ENCODE measurements around the gene PHC3.
"Not testable (repeated sequence)": the region's sequence is repeated elsewhere in the genome, so short reads cannot be mapped to it uniquely, and the experiment has no call there.

Gene PHC3

GRCh38 chr3:170128259-170128976 lies 53.1 kb downstream of the PHC3 start:
- DNase-seq = peak; percentile 96

- DNase-seq = peak; percentile 15
Observed at GRCh38 chr3:170117134-170117533, 64.4 kb downstream of the PHC3 start.

GRCh38 chr3:170114165-170114564 lies 67.4 kb downstream of the PHC3 start:
- not testable (repeated sequence) for DNase-seq

GRCh38 chr3:170111147-170111771 lies 70.3 kb downstream of the PHC3 start:
- no peak for DNase-seq

- no peak for DNase-seq
Observed at GRCh38 chr3:170109579-170110293, 71.8 kb downstream of the PHC3 start.

GRCh38 chr3:170108955-170109354 lies 72.6 kb downstream of the PHC3 start:
- no peak for DNase-seq

GRCh38 chr3:170107941-170108340 lies 73.6 kb downstream of the PHC3 start:
- no peak for DNase-seq

GRCh38 chr3:170102431-170102830 lies 79.1 kb downstream of the PHC3 start:
- no peak for DNase-seq

- no peak for DNase-seq
Observed at GRCh38 chr3:170100944-170101343, 80.6 kb downstream of the PHC3 start.

GRCh38 chr3:170098753-170099152 lies 82.8 kb downstream of the PHC3 start:
- DNase-seq = no peak

- DNase-seq = no peak
Observed at GRCh38 chr3:170096342-170096741, 85.2 kb downstream of the PHC3 start.

GRCh38 chr3:170095771-170096170 lies 85.8 kb downstream of the PHC3 start:
- no peak for DNase-seq

GRCh38 chr3:170092907-170093306 lies 88.6 kb downstream of the PHC3 start:
- no peak for DNase-seq

GRCh38 chr3:170090601-170090981 lies 90.9 kb downstream of the PHC3 start:
- DNase-seq = no peak

- DNase-seq = no peak
Observed at GRCh38 chr3:170089862-170090600, 91.5 kb downstream of the PHC3 start.

GRCh38 chr3:170085396-170085795 lies 96.1 kb downstream of the PHC3 start:
- no peak for DNase-seq

- no peak for DNase-seq
Observed at GRCh38 chr3:170083343-170083742, 98.2 kb downstream of the PHC3 start.

GRCh38 chr3:170081079-170081741 lies 100.3 kb downstream of the PHC3 start:
- no peak for DNase-seq

- no peak for DNase-seq
Observed at GRCh38 chr3:170080605-170081004, 100.9 kb downstream of the PHC3 start.

- DNase-seq = no peak
Observed at GRCh38 chr3:170079536-170080165, 101.9 kb downstream of the PHC3 start.

- DNase-seq = peak; percentile 53
Observed at GRCh38 chr3:170078620-170079281, 102.8 kb downstream of the PHC3 start.

GRCh38 chr3:170077361-170077760 lies 104.2 kb downstream of the PHC3 start:
- peak; percentile 46 for DNase-seq
